H1 (cell line): ENCODE data around the gene CNGB1. TPM values are rescaled to one million over a fixed set of nuclear protein-coding genes. Genes with fewer than 3 reads are reported as not detected.

ENCODE experiments used
- CHD1 ChIP-seq: IDR thresholded peaks from 2 replicates; pipeline ENCODE4 v1.6.1; 2012; ENCODE audit warnings: low read depth, low read length, improper control_type of control experiment
- CHD7 ChIP-seq: fragments of 300-600 bp; sonication (generic); IDR thresholded peaks from 2 replicates; pipeline ENCODE4 v1.7.1; 2012; ENCODE audit warnings: low read length, moderate library complexity, mild to moderate bottlenecking, inconsistent platforms; ENCODE audit not compliant: insufficient replicate concordance
- HDAC2 ChIP-seq, 2 experiments: fragments of 300-600 bp in 1 of 2; sonication (generic) in 1 of 2; IDR thresholded peaks; 2 replicates each; pipeline ENCODE4 v1.6.1; 2011 to 2012; ENCODE audit warnings: low read depth in 2 of 2, low read length in 2 of 2, mild to moderate bottlenecking in 2 of 2, moderate library complexity in 2 of 2, borderline replicate concordance in 1 of 2, inconsistent platforms in 1 of 2
- JUND ChIP-seq: IDR thresholded peaks from 2 replicates; pipeline ENCODE4 v1.6.1; 2011; ENCODE audit warnings: mild to moderate bottlenecking, improper control_type of control experiment, low read length
- SIN3A ChIP-seq, 2 experiments: IDR thresholded peaks in 1 of 2; conservative IDR thresholded peaks in 1 of 2; 2 replicates each; pipeline ENCODE4 v1.6.1; 2011 to 2012; ENCODE audit warnings: low read length in 2 of 2, improper control_type of control experiment in 1 of 2, low read depth in 1 of 2, mild to moderate bottlenecking in 1 of 2
- SIX5 ChIP-seq: IDR thresholded peaks from 2 replicates; pipeline ENCODE4 v1.6.1; 2011; ENCODE audit warnings: mild to moderate bottlenecking, low read depth, low read length
- SRF ChIP-seq: IDR thresholded peaks from 2 replicates; pipeline ENCODE4 v1.6.1; 2011; ENCODE audit warnings: mild to moderate bottlenecking, low read depth, low read length, moderate library complexity
- SUZ12 ChIP-seq: fragments of 200-600 bp; sonication (generic); IDR thresholded peaks from 2 replicates; pipeline ENCODE4 v1.6.1; 2012; ENCODE audit warnings: mild to moderate bottlenecking, inconsistent platforms, low read length, moderate library complexity, mixed read lengths
- polyA plus RNA-seq, 7 experiments: library from polyadenylated mRNA; depleted of rRNA in 3 of 7; stranded (reverse) in 5 of 7; unstranded in 2 of 7; fragments of >200 nt in 5 of 7; fragments of 200-250 nt in 2 of 7; gene quantifications; 1 replicate in 5 of 7; 2 replicates in 1 of 7; 4 replicates in 1 of 7; pipeline versions ENCODE4 v1.2.1 to v1.2.3, GENCODE V29; 2011 to 2013; ENCODE audit warnings: missing spikeins in 2 of 7, mixed read lengths in 2 of 7
- total RNA-seq: library from RNA; stranded (reverse); fragmentation: NEBNext Ultra II Directional; extraction: Animal tissue kit (Norgen Biotek cat#: 25700); gene quantifications from 2 replicates; pipeline ENCODE4 v1.2.1, GENCODE V29; 2021

CNGB1 gene
- total and polyA plus RNA-seq, 2 of the 8 experiments (the other 6 are each of a cell fraction or from before 2014, with no cell fraction given): not detected

- TF ChIP-seq CHD7: no peak
- TF ChIP-seq HDAC2 (IDR thresholded peaks at IDR 0.05; ENCODE audit: borderline replicate concordance in 1 of 2, low read depth in 2 of 2, low read length in 2 of 2): no peak
- no peak for TF ChIP-seq SIX5
- TF ChIP-seq SRF: no peak
- TF ChIP-seq JUND: no peak
- TF ChIP-seq SUZ12: no peak
- no peak for TF ChIP-seq SIN3A (conservative IDR thresholded peaks at IDR 0.05 in 1 of 2, IDR thresholded peaks at IDR 0.05 in 1 of 2; ENCODE audit: low read depth in 1 of 2, low read length in 2 of 2)
- TF ChIP-seq CHD1: no peak
- TF ChIP-seq, all 59 proteins: peak for 0
Measured at GRCh38 chr16:57910696-57911095, 60.2 kb downstream of the CNGB1 start (continued).
